Parietal lobe (tissue), 1 donor: ENCODE data around the gene S100B. TPM values are rescaled to one million over a fixed set of nuclear protein-coding genes. Genes with fewer than 3 reads are reported as not detected.

Experiments used
- total RNA-seq: library from RNA; depleted of rRNA; stranded (reverse); fragments of >200 nt; gene quantifications from one replicate; pipeline ENCODE4 v1.2.3, GENCODE V29; 2014

The S100B gene
- total RNA-seq = 9.4 TPM

GRCh38 chr21:46604975-46605766 is at the start of gene S100B:
TSS of gene S100B (minus strand) at chr21:46605082. CDS start at chr21:46602415, 2,667 bp downstream.

DNA sequence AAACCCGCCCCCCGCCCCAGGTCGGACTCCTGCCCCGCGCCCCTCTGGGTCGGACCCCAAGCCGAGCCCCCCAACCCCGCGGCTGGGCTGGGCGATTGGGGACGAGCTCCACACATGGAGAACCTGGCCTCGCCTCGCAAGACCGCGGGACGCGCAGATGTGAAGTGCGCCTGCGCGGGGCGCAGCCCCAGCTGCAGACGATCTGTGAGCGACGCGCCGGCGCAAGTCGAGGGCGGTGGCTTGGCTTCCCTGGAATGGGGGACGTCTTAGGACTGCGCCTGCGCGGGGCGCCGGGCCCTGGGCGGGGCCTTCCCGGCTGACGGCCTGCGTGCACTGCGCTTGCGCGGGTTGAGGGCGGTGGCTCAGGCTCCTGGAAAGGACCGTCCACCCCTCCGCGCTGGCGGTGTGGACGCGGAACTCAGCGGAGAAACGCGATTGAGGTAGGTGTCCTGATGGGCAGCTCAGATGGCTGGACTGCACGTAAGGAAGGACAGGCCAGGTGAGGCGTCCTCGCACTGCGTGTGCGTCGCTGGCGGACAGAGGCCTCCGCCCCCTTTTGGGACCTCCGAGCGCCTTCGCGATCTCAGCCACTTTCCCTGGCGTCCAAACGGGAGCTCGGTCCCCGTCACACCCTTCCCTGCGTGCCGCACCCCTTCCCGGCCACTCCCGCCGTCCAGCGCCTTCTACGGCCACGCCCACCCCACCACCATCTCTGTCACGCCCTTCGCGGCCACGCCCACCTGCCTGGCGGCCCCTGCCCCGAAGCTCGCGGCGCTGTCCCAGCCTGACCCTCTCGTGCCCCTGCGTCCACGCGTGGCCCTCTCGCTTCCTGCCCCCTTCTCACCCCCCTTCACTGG is 30.7 kb upstream of the S100B start, which contains the start of gene PRMT2:
PRMT2 (plus strand) TSS at position 351 of the 857 bp plus-strand sequence. CDS start 1,278 bp downstream, outside the sequence.

Other genes with a start within 250 kb of the S100B start
- gene DIP2A, start 146.2 kb downstream of the S100B start, total RNA-seq = 101 TPM
- 329 TPM for gene PRMT2, start 30.6 kb upstream of the S100B start, total RNA-seq